Kasumi-1 (cell line): ENCODE data around the gene FOXP1.

Experiments used
- DNase-seq, 2 experiments: peaks; one replicate each; lab custom pipeline; 2025; lab: John Stamatoyannopoulos, UW

FOXP1 gene

GRCh38 chr3:71505767-71506350, 77.7 kb downstream of the FOXP1 start:
- no peak for DNase-seq

GRCh38 chr3:71504250-71505036, 79.1 kb downstream of the FOXP1 start:
- no peak for DNase-seq

- no peak for DNase-seq
Measured at GRCh38 chr3:71503525-71504249, 79.8 kb downstream of the FOXP1 start.

DNA sequence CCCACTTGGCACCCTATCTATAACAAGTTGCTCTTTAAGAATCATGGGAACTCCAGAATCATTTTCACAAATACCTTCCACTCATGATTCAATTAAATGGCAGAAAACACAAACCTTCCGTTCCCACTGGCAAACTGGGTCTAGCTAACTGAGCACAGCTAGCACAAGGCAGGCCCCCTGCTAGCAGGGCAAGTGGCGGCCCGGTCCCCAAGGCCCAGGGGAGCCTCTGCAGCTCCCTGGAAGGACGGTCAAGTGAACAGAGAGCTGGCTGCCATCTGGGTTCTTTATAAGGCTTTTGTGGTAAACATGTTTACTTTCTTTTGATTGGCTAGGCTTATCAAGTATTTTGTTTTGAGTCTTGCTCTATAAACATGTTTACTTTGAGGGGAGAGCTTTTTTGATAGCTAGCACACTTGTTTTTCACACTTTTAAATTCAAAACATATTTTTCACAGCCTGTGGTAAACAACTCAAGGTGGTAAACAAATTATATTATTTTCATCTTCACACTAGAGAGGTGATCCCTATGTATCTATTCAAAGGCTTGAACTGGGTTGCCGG, 81.4 kb downstream of the FOXP1 start:
- no peak for DNase-seq

DNA sequence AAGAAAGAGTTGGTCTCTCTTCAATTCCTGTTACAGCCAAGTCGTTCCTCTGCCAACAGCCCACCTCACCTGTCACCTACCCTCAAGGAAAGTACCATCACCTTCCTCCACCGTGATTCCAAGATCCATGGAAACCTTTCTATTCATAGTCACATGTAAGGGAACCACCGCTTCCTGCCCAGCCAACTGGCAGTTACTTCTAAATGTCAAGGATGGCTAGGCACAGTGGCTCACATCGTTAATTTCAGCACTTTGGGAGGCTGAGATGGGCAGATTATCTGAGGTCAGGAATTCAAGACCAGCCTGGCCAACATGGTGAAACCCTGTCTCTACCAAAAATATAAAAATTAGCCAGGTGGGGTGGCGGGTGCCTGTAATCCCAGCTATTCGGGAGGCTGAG, 82.8 kb downstream of the FOXP1 start:
- DNase-seq, result no peak

- no peak for DNase-seq
Measured at GRCh38 chr3:71499227-71499876, 84.2 kb downstream of the FOXP1 start.

GRCh38 chr3:71498543-71498942, 85.0 kb downstream of the FOXP1 start:
- DNase-seq, result no peak

GRCh38 chr3:71497971-71498444, 85.5 kb downstream of the FOXP1 start:
- no peak for DNase-seq

- no peak for DNase-seq
Measured at GRCh38 chr3:71497367-71497897, 86.1 kb downstream of the FOXP1 start.

GRCh38 chr3:71495708-71496472, 87.6 kb downstream of the FOXP1 start:
- DNase-seq, result no peak

DNA sequence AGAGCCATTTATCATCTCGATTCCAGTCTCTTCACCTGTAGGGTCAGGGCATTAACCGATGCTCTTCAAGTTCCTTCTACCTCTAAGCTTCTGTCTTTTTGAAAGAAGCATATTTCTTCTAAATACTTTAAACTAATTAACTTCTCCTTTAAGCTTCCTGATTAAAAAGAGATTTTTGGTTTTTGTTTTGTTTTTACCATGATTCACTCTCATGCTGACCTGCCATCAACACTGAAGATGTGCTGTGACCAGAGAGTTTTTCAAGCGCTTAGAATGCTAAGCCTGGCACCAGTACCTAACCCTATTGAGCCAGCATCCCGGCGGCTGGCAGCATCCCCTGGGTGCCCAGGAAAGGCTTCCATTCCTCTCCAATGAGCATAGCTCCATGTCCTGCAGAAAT, 89.3 kb downstream of the FOXP1 start:
- no peak for DNase-seq

- no peak for DNase-seq
Measured at GRCh38 chr3:71492974-71493771, 90.4 kb downstream of the FOXP1 start.

DNA sequence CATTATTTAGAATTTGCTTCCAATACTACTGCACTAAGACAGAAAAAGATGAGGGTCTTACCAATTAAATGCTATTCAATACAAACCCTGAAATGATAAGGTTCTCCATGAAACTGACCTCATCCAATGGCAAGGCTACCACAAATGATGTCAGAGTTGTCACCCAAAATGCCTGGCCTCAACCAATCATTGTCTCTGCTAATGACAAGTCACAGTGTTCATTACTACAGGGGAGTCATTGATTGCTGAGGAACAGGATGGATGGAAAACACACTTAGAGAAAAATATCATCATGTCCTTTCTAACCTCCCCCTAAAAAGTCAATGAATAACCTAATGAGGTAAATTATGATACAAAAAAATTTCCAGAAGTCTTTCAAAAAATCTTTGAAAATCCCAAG, 91.0 kb downstream of the FOXP1 start:
- DNase-seq, result no peak

DNA sequence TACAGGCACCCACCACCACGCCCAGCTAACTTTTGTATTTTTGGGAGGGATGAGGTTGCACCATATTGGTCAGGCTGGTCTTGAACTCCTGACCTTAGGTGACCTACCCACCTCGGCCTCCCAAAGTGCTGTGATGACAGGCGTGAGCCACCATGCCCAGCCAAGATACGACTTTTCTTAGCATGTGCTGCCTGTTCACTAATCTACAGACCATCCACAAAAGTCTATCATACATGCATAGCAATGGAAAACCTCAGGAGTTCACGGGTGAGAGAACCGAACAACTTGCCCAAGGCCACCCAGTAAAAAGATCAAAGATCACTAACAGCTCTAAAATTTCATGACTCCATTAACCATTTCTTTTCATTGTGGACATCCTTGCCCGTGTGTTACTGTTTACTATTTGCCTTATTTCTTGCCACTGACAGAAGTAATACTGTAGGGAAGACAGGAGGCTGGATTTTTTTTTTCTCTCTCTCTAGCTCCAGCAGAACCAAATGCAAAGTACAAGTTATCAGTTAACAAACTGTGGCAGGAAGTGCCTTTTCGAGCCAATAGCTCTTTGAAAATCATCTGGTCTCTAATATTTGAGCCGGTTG, 92.3 kb downstream of the FOXP1 start:
- no peak for DNase-seq

DNA sequence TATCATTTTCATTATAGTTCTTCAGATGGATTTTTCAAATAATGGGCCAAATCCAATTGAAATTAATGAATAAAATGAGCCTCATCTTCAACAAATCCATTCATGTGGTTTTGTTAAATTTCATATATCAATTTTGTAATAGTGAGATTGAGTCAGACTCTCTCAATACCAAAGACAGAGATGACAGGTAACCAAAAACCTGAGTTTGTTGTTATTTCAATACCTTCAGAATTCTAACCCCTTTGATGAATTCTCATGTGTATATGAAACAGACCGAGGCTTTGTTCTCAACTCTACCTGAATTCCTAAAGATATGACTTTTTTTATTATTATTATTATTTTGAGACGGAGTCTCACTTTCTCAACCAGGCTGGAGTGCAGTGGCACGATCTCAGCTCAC, 92.8 kb downstream of the FOXP1 start:
- no peak for DNase-seq

GRCh38 chr3:71489315-71489761, 94.2 kb downstream of the FOXP1 start:
- no peak for DNase-seq

DNA sequence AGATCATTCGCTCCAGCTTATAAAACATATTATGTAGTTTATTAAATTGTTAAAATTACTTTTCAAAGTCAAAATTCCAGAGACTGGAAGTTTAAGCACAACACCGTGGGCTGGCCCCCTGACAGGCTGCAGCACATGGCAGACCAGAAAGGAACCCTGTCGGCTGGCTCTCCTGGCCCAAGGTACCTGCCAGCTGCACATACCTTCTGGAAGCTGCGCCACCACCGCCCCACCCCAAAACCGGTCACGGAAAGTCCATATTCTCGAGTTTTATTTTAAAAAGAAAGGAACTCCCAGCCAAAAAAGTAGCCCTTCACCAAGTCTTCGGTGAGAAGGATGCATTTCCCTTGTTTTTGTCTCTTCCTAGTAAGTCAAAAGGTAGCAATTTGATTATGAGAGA, 94.6 kb downstream of the FOXP1 start:
- no peak for DNase-seq

- no peak for DNase-seq
Measured at GRCh38 chr3:71488391-71488809, 95.1 kb downstream of the FOXP1 start.

GRCh38 chr3:71487418-71487817, 96.1 kb downstream of the FOXP1 start:
- peak; percentile 37 to 55 for DNase-seq

GRCh38 chr3:71486831-71487230, 96.7 kb downstream of the FOXP1 start:
- DNase-seq, result no peak
